ENCODE measurements around the gene MAD2L1BP. TPM values are rescaled to one million over a fixed set of nuclear protein-coding genes. Genes with fewer than 3 reads are reported as not detected.

MAD2L1BP gene
- total RNA-seq, 1 experiment from 2014 or later = 32.2 TPM

DNA sequence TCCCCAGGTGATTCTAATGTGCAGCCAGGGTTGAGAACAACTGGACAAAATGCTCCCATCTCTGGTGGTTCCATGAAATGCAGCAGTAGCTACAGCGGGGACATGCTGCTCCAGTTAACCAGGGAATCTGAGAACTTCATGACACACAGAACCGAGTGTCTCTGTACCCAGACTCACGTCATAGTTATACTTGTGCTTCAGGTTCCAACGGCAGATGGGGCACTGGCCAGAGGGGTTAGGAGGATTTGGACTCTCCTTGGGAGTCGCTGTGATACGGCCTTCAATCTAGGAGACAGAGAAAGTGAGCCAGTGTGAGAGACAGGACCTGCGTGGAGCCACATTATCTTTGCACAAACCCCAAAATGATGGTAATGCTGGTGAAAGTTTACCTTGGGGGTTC, 42.7 kb downstream of the MAD2L1BP start:
- no peak for DNase-seq
- Histone ChIP-seq H3K79me2 (ENCODE audit: low read length) (peaks cover 34% of the 10 kb centered on the region), H3K27ac (ENCODE audit: low read length) (no peak overlapping the region), H4K20me1 (ENCODE audit: insufficient read depth, low read depth, low read length) (peaks cover 25% of the 10 kb centered on the region), H2AFZ (ENCODE audit: low read length) (no peak overlapping the region), H3K9ac (ENCODE audit: low read length) (no peak overlapping the region), H3K4me2 (ENCODE audit: low read depth, low read length, poor library complexity, severe bottlenecking) (no peak overlapping the region), H3K9me3 (ENCODE audit: low read length) (no peaks in the 10 kb centered on the region), H3K9me2 (replicated peaks; ENCODE audit: insufficient read depth, low read length) (no peaks in the 10 kb centered on the region), H3K4me3 (ENCODE audit: low read length) (no peak overlapping the region), H3K4me1 (ENCODE audit: low read length) (peaks cover 5% of the 10 kb centered on the region), H3K36me3 (ENCODE audit: insufficient read depth, low read length) (peaks cover 16% of the 10 kb centered on the region; the same call in 1 of the 2 replicates), H3K27me3 (ENCODE audit: low read length) (no peaks in the 10 kb centered on the region)

DNA sequence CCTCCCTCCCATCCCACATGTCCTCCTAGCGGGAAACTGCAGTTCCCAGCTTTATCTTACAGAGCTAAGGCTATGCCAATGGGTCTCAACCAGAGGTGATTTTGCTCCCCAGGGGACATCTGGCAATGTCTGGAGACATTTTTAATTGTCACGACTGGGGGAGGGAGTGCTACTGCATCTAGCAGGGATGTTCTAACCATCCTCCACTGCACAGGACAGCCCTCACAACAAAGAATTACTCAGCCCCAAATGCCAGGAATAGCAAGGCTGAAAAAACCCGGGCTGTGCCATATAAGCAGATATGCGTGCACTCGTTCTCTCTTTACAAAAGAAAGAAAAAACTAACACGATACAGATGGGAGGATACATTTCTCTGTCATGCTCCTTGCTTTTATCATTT, 43.4 kb downstream of the MAD2L1BP start:
- Histone ChIP-seq H3K4me1 (ENCODE audit: low read length) (peaks cover 12% of the 10 kb centered on the region), H3K4me2 (ENCODE audit: low read depth, low read length, poor library complexity, severe bottlenecking) (no peak overlapping the region), H3K79me2 (ENCODE audit: low read length) (peaks cover 41% of the 10 kb centered on the region), H3K27ac (ENCODE audit: low read length) (no peak overlapping the region), H3K36me3 (ENCODE audit: insufficient read depth, low read length) (peaks cover 16% of the 10 kb centered on the region; the same call in 1 of the 2 replicates), H3K9me3 (ENCODE audit: low read length) (no peaks in the 10 kb centered on the region), H4K20me1 (ENCODE audit: insufficient read depth, low read depth, low read length) (peaks cover 30% of the 10 kb centered on the region), H3K27me3 (ENCODE audit: low read length) (no peaks in the 10 kb centered on the region), H2AFZ (ENCODE audit: low read length) (no peak overlapping the region), H3K4me3 (ENCODE audit: low read length) (no peak overlapping the region), H3K9ac (ENCODE audit: low read length) (no peak overlapping the region), H3K9me2 (replicated peaks; ENCODE audit: insufficient read depth, low read length) (no peaks in the 10 kb centered on the region)
- no peak for DNase-seq

DNA sequence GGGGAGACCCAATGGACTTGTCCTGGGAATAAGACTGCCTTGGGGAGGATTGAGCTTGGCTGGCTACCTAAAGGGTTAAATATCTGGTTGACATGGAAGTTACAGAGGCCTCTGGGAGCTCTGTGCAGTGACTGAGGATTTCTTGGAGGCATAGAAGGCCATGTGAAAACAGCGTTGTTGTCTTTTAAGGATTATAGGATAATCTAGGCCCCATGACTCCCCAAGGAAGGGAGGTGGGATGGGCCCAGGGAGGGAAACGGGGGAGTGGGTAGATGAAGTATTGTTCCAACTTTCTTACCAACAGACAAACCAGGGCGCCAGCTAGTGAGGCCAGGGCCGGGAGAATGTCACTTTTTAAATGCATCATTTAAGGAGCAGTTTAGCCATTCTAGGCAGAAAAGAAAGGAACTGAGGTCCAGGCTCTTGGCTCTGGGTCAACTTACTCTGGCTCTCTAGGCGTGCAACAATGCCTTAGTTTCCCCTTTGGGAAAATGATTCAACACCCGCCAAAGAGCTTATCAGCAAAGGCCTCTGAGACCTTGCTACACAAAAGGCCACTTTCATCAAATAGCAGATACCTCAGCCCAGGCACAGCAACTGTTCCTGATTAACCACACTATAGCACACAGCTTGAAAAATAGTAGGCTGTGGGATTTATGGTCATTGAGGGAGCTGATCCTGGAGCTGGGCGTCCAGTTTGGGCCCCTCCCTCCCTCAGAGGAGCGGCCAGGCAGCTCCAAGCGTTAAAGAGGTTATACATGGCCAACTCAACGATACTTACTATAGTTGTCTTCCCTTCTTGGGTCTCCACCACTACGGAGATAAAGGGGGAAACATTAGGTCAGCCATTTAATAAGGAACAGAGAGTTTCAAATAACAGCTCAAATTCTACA, 44.9 kb downstream of the MAD2L1BP start:
- Histone ChIP-seq H3K9me2 (replicated peaks; ENCODE audit: insufficient read depth, low read length) (no peaks in the 10 kb centered on the region), H4K20me1 (ENCODE audit: insufficient read depth, low read depth, low read length) (peaks cover 30% of the 10 kb centered on the region), H3K27ac (ENCODE audit: low read length) (no peak overlapping the region), H3K27me3 (ENCODE audit: low read length) (no peaks in the 10 kb centered on the region), H3K79me2 (ENCODE audit: low read length) (peaks cover 55% of the 10 kb centered on the region), H3K9ac (ENCODE audit: low read length) (no peak overlapping the region), H3K36me3 (ENCODE audit: insufficient read depth, low read length) (peaks cover 16% of the 10 kb centered on the region; the same call in 1 of the 2 replicates), H3K4me1 (ENCODE audit: low read length) (peaks cover 27% of the 10 kb centered on the region), H3K4me2 (ENCODE audit: low read depth, low read length, poor library complexity, severe bottlenecking) (no peak overlapping the region), H3K4me3 (ENCODE audit: low read length) (no peak overlapping the region), H3K9me3 (ENCODE audit: low read length) (no peaks in the 10 kb centered on the region), H2AFZ (ENCODE audit: low read length) (no peak overlapping the region)
- DNase-seq = no peak

DNA sequence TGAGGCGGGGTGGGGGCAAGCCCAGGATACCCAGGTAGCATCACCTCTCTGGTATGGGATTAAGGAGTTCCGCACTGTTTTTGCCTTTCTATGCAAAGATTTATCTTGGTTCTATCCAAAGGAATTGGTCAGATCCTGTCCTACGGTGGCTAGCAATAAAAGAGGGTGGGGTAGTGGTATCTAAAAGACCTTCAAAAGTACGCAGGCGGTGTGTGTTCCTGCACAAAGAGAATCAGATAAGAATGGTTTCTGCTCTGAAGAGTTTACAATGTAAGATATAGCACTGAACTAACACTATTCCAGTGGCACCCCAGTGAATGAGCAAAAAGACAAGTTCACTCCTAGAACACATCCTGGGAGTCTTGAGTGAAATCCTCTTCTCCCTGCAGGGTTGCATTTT, 45.7 kb downstream of the MAD2L1BP start:
- Histone ChIP-seq H3K36me3 (ENCODE audit: insufficient read depth, low read length) (peaks cover 16% of the 10 kb centered on the region; the same call in 1 of the 2 replicates), H3K27ac (ENCODE audit: low read length) (no peak overlapping the region), H3K9ac (ENCODE audit: low read length) (no peak overlapping the region), H2AFZ (ENCODE audit: low read length) (no peak overlapping the region), H4K20me1 (ENCODE audit: insufficient read depth, low read depth, low read length) (peaks cover 36% of the 10 kb centered on the region), H3K9me3 (ENCODE audit: low read length) (no peaks in the 10 kb centered on the region), H3K27me3 (ENCODE audit: low read length) (no peaks in the 10 kb centered on the region), H3K4me1 (ENCODE audit: low read length) (peaks cover 35% of the 10 kb centered on the region), H3K9me2 (replicated peaks; ENCODE audit: insufficient read depth, low read length) (no peaks in the 10 kb centered on the region), H3K79me2 (ENCODE audit: low read length) (peaks cover 63% of the 10 kb centered on the region), H3K4me3 (ENCODE audit: low read length) (no peak overlapping the region), H3K4me2 (ENCODE audit: low read depth, low read length, poor library complexity, severe bottlenecking) (no peak overlapping the region)
- no peak for DNase-seq

DNA sequence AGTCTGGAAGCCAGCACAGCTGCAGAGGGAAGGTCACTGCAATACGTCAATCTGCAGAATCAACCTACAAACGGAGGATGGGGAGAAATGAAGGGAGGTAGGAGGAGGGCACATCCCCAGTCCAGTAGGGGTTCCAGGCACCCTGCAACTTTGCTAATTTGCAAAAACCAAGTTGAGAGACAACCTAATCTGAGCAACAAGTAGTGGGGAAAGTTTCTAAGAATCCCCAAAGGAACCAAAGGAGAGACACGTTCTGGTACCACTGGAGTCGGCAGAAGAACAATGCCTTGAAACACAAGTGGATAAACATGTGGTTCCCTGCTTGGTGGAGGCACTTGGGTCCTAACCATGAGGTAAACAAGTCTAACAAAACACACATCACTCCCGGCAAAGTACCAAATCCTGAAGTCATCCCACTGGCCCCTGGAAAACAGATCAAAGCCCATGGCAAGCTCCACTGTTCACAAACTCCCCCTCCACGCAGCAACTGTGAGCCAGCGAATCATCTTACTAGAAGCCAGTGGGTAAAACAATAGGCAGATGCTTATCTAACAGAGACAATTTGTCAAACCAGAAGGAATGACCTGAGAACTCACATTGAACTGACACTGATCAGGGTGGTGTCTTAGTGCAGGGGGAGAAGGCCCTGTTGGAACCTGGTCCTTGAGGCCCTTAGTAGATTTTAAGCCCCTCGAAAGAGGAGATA, 47.2 kb downstream of the MAD2L1BP start:
- no peaks in the 10 kb centered on the region for H3K27me3 ChIP-seq (ENCODE audit: low read length)
- H3K9me2 ChIP-seq (replicated peaks; ENCODE audit: insufficient read depth, low read length) = no peaks in the 10 kb centered on the region
- DNase-seq = no peak
- H3K9me3 ChIP-seq (ENCODE audit: low read length) = no peaks in the 10 kb centered on the region
- H2AFZ ChIP-seq (ENCODE audit: low read length) = no peak overlapping the region
- peaks cover 43% of the 10 kb centered on the region for H3K4me1 ChIP-seq (ENCODE audit: low read length)
- H3K4me3 ChIP-seq (ENCODE audit: low read length) = no peak overlapping the region
- peaks cover 75% of the 10 kb centered on the region for H3K79me2 ChIP-seq (ENCODE audit: low read length)
- H3K4me2 ChIP-seq (ENCODE audit: low read depth, low read length, poor library complexity, severe bottlenecking) = no peak overlapping the region
- no peak overlapping the region for H3K27ac ChIP-seq (ENCODE audit: low read length)
- H4K20me1 ChIP-seq (ENCODE audit: insufficient read depth, low read depth, low read length) = peaks cover 43% of the 10 kb centered on the region
- peaks cover 16% of the 10 kb centered on the region; the same call in 1 of the 2 replicates for H3K36me3 ChIP-seq (ENCODE audit: insufficient read depth, low read length)
- H3K9ac ChIP-seq (ENCODE audit: low read length) = no peak overlapping the region

DNA sequence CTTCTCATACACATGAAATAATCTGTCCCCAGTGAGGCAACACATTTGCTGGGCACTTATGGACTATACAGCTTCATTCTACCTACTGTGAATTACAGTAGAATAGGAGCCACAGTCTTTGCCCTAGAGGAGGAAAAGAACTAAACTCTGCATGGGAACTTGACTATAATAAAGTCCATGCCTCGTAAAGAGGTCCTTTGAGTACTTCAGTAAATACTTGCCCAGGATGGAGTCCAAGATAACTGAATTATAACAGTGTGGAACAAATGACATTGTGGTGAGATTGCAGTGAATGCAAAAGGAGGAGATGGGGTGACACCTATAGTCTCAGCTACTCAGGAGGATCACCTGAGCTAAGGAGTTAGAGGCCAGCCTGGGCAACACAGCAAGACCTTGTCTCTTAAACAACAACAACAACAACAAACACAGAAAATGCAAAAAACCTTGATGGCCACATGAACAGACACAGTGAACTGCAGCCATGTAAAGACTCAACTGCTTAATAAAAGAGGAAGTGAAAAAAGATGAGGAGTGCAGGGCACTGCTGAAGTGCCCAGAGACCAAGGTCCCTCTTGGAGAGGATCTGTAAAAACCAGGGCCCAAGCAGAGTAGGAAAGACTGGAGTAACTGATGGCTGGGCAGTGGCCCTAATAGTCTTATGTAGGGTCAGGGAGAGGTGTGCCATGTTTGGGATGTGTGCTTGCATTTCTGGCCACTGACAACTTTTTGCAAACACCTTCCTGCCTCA, 48.2 kb downstream of the MAD2L1BP start:
- peak overlapping the region; percentile 98 for H3K4me2 ChIP-seq (ENCODE audit: low read depth, low read length, poor library complexity, severe bottlenecking)
- peak overlapping the region; percentile 20; the same call in 1 of the 2 replicates for H3K4me3 ChIP-seq (ENCODE audit: low read length)
- H3K79me2 ChIP-seq (ENCODE audit: low read length) = peaks cover 75% of the 10 kb centered on the region
- peaks cover 43% of the 10 kb centered on the region for H4K20me1 ChIP-seq (ENCODE audit: insufficient read depth, low read depth, low read length)
- peak overlapping the region; percentile 79 for H3K27ac ChIP-seq (ENCODE audit: low read length)
- H3K4me1 ChIP-seq (ENCODE audit: low read length) = peaks cover 49% of the 10 kb centered on the region
- H3K9ac ChIP-seq (ENCODE audit: low read length) = peak overlapping the region; percentile 51
- no peaks in the 10 kb centered on the region for H3K27me3 ChIP-seq (ENCODE audit: low read length)
- no peaks in the 10 kb centered on the region for H3K9me2 ChIP-seq (replicated peaks; ENCODE audit: insufficient read depth, low read length)
- no peak overlapping the region for H2AFZ ChIP-seq (ENCODE audit: low read length)
- peaks cover 16% of the 10 kb centered on the region; the same call in 1 of the 2 replicates for H3K36me3 ChIP-seq (ENCODE audit: insufficient read depth, low read length)
- no peaks in the 10 kb centered on the region for H3K9me3 ChIP-seq (ENCODE audit: low read length)
- DNase-seq = peak; percentile 68

DNA sequence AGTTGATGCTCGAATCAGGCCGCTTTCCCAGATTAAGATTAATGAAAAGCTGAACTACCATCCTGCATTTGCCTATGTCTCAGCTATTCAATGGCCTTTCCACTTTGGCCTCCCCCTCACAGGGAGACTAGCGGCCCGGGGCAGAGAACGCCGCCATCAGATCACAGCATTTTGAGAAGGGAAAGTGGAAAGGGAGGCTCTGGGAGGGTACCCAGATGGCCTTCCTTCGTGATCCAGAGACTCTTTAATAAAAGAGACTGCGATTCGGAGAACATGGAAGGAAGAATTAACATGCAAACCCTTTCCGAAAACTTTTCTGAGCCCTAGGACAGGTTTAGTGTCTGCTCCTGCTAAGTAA, 51.4 kb downstream of the MAD2L1BP start:
- DNase-seq = no peak
- Histone ChIP-seq H3K79me2 (ENCODE audit: low read length) (peaks cover 54% of the 10 kb centered on the region), H3K4me2 (ENCODE audit: low read depth, low read length, poor library complexity, severe bottlenecking) (peak overlapping the region; percentile 98), H3K27ac (ENCODE audit: low read length) (peak overlapping the region; percentile 37; the same call in 1 of the 2 replicates), H3K36me3 (ENCODE audit: insufficient read depth, low read length) (peaks cover 9% of the 10 kb centered on the region; the same call in 1 of the 2 replicates), H3K4me1 (ENCODE audit: low read length) (peaks cover 49% of the 10 kb centered on the region), H3K9me3 (ENCODE audit: low read length) (no peaks in the 10 kb centered on the region), H3K9ac (ENCODE audit: low read length) (peak overlapping the region; percentile 80), H3K4me3 (ENCODE audit: low read length) (peak overlapping the region; percentile 83), H3K9me2 (replicated peaks; ENCODE audit: insufficient read depth, low read length) (no peaks in the 10 kb centered on the region), H4K20me1 (ENCODE audit: insufficient read depth, low read depth, low read length) (peaks cover 28% of the 10 kb centered on the region; the same call in 1 of the 2 replicates), H2AFZ (ENCODE audit: low read length) (peak overlapping the region; percentile 82; the same call in 1 of the 2 replicates), H3K27me3 (ENCODE audit: low read length) (no peaks in the 10 kb centered on the region)

All from Karpas-422 (cell line).